ENCODE results near the gene CNR1.
"Not testable (repeated sequence)": the region's sequence is repeated elsewhere in the genome, so short reads cannot be mapped to it uniquely, and the experiment has no call there.

The CNR1 gene

GRCh38 chr6:88165844-88166492 is at the start of gene CNR1:
CNR1 (minus strand) TSS chr6:88166347; CDS start chr6:88145274, 21,073 bp downstream.
- no peak for DNase-seq (ENCODE audit: low read depth in 2 of 2)

- no peak for DNase-seq (ENCODE audit: low read depth in 2 of 2)
These were observed 45.3 kb upstream of the CNR1 start for GRCh38 chr6:88211446-88211845.

- DNase-seq (ENCODE audit: low read depth in 2 of 2), result no peak
These were observed 43.2 kb upstream of the CNR1 start for GRCh38 chr6:88209301-88209700.

- no peak for DNase-seq (ENCODE audit: low read depth in 2 of 2)
These were observed 42.6 kb upstream of the CNR1 start for GRCh38 chr6:88208726-88209125.

- DNase-seq (ENCODE audit: low read depth in 2 of 2), result not testable (repeated sequence)
These were observed 35.6 kb upstream of the CNR1 start for GRCh38 chr6:88201734-88202133.

- DNase-seq (ENCODE audit: low read depth in 2 of 2), result no peak
These were observed 18.8 kb upstream of the CNR1 start for GRCh38 chr6:88184921-88185320.

GRCh38 chr6:88183471-88183870 is 17.3 kb upstream of the CNR1 start:
- no peak for DNase-seq (ENCODE audit: low read depth in 2 of 2)

GRCh38 chr6:88179692-88180091 is 13.5 kb upstream of the CNR1 start:
- no peak for DNase-seq (ENCODE audit: low read depth in 2 of 2)

- no peak for DNase-seq (ENCODE audit: low read depth in 2 of 2)
These were observed 11.9 kb upstream of the CNR1 start for GRCh38 chr6:88177961-88178464.

GRCh38 chr6:88174906-88175305 is 8.8 kb upstream of the CNR1 start:
- DNase-seq (ENCODE audit: low read depth in 2 of 2), result no peak

- DNase-seq (ENCODE audit: low read depth in 2 of 2), result no peak
These were observed 5.2 kb upstream of the CNR1 start for GRCh38 chr6:88171312-88171711.

GRCh38 chr6:88168362-88168761 is 2.2 kb upstream of the CNR1 start:
- DNase-seq (ENCODE audit: low read depth in 2 of 2), result no peak

GRCh38 chr6:88167352-88167937 is 1.3 kb upstream of the CNR1 start:
- no peak for DNase-seq (ENCODE audit: low read depth in 2 of 2)

GRCh38 chr6:88166493-88167351 is 575 bp upstream of the CNR1 start:
- DNase-seq (ENCODE audit: low read depth in 2 of 2), result no peak

- DNase-seq (ENCODE audit: low read depth in 2 of 2), result no peak
These were observed 882 bp downstream of the CNR1 start for GRCh38 chr6:88165087-88165843.

- no peak for DNase-seq (ENCODE audit: low read depth in 2 of 2)
These were observed 2.1 kb downstream of the CNR1 start for GRCh38 chr6:88164061-88164460.

GRCh38 chr6:88163616-88164015 is 2.5 kb downstream of the CNR1 start:
- no peak for DNase-seq (ENCODE audit: low read depth in 2 of 2)

GRCh38 chr6:88161940-88162339 is 4.2 kb downstream of the CNR1 start:
- no peak for DNase-seq (ENCODE audit: low read depth in 2 of 2)

- DNase-seq (ENCODE audit: low read depth in 2 of 2), result no peak
These were observed 9.0 kb downstream of the CNR1 start for GRCh38 chr6:88157106-88157505.

- no peak for DNase-seq (ENCODE audit: low read depth in 2 of 2)
These were observed 20.7 kb downstream of the CNR1 start for GRCh38 chr6:88145298-88145963.

- no peak for DNase-seq (ENCODE audit: low read depth in 2 of 2)
These were observed 21.4 kb downstream of the CNR1 start for GRCh38 chr6:88144637-88145297.
